Lower leg skin (tissue), 3 donors: ENCODE measurements around the gene DNAH6.

Experiments
- POLR2A ChIP-seq, 2 donors: fragments of 450-650 bp; IDR thresholded peaks; one replicate each; pipeline ENCODE4 v1.6.1; 2016 to 2017; ENCODE audit warnings: antibody characterized with exemption in 2 of 2, mild to moderate bottlenecking in 1 of 2, moderate library complexity in 1 of 2
- TF ChIP-seq, protein P1 (sequence below), 3 donors: fragments of 450-650 bp; IDR thresholded peaks; one replicate each; pipeline ENCODE4 v1.5.1; 2016; ENCODE audit warnings: antibody characterized with exemption in 3 of 3, mild to moderate bottlenecking in 3 of 3, moderate library complexity in 2 of 3

DNA sequence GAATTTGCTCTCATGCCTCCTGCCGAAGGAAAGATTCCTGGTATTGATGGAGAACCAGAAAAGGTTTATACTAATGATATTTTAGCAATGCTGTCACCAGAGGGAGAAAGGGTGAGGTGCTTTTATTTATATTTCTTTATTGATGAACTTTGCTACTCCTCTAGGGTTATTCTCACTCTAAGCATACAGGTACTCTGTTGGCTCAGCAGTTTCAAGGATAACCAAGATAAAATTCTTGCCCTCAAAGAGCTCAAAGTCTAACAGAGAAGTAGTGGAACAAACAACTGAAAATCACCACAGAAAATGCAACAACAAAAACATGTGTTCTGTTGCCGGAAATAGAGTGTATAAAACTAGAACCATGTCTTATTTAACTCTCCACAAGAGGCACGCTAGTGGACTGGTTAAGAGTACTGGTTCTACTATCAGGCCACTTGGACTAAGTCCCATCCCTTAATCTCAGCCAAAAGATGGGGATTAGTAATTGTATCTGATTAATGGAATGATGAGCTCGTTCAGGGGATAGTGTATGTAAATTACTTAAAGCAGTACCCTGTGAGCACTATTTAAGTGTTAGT is 103.6 kb downstream of the DNAH6 start:
- no peak for TF ChIP-seq POLR2A (IDR thresholded peaks at IDR 0.05)
- TF ChIP-seq, protein P1, sequence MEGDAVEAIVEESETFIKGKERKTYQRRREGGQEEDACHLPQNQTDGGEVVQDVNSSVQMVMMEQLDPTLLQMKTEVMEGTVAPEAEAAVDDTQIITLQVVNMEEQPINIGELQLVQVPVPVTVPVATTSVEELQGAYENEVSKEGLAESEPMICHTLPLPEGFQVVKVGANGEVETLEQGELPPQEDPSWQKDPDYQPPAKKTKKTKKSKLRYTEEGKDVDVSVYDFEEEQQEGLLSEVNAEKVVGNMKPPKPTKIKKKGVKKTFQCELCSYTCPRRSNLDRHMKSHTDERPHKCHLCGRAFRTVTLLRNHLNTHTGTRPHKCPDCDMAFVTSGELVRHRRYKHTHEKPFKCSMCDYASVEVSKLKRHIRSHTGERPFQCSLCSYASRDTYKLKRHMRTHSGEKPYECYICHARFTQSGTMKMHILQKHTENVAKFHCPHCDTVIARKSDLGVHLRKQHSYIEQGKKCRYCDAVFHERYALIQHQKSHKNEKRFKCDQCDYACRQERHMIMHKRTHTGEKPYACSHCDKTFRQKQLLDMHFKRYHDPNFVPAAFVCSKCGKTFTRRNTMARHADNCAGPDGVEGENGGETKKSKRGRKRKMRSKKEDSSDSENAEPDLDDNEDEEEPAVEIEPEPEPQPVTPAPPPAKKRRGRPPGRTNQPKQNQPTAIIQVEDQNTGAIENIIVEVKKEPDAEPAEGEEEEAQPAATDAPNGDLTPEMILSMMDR (IDR thresholded peaks at IDR 0.05): no peak
